Esophagus mucosa (tissue), 1 donor: ENCODE results near the gene HYAL2. TPM values are rescaled to one million over a fixed set of nuclear protein-coding genes. Genes with fewer than 3 reads are reported as not detected.
"Not testable (repeated sequence)": the region's sequence is repeated elsewhere in the genome, so short reads cannot be mapped to it uniquely, and the experiment has no call there.

Experiments
- ATAC-seq: fragments of 200-7000 bp; cut with Tn5 transposase; one replicate; pipeline ENCODE4 v1.9.1; 2020
- total RNA-seq: library from RNA; stranded (reverse); gene quantifications from one replicate; pipeline ENCODE4 v1.2.4, GENCODE V29; 2023
- donor health status: DM: yes; HTN: yes; CAD: no.

HYAL2 gene
- total RNA-seq, 1 donor from 2014 or later = 30.7 TPM

DNA sequence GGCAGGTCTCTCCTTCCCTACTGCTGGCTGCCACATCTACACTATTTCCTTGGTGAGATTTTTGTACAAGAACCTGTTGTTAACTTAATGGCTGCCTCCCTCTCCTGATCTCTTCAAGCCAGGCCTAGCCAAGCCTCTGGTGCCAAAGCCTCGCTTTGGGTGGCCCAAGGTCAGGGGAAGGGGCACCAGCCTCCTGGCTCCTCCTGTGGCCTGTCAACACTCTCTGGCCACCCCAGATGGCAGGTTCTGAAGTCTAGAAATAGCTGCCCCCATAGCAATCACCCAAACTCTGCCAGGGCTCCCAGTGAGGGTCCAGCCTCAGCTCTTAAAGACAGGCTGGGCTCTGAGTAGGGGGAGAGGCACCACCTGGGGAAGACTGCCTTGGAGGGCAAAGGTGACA lies 35.3 kb downstream of the HYAL2 start:
- no peak for ATAC-seq

DNA sequence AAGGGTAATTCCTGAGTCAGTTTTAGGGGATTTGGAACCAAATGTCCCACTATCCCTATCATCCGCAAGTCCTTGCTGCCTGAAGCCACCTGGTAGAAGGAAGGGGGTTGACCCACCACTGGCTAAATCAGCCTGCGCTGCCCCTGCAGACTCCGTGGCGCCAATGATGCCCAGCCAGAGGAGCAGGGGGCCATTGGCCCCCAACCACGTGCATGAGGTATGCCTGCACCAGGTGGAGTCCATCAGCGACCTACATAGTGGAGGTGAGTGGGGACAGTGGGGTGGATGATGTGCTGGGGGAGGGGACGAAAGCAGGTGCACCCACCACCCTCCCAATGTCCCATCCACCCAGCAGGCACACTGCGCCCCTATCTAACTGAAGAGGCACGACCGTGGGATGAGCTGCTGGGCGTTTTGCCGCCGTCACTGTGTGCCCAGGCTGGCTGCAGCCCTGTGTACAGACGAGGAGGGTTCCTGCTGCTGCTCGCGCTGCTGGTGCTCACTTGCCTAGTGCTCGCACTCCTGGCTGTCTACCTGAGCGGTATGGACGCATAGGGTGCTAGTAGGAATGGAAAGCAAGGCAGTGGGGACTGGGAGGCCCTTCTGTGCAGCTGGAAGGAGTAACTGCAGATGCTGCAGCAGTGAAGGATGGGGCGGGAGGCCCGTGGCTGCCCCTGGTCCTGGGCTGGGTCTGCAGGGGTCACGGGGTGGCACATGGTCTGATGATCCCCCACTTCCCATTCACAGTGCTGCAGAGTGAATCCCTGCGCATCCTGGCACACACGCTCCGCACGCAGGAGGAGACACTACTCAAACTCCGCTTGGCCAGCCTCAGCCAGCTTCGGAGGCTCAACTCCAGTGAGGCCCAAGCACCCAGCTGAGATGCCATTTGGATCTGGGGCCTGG lies 36.0 kb downstream of the HYAL2 start:
- peak; percentile 2 for ATAC-seq

- not testable (repeated sequence) for ATAC-seq
Measured at GRCh38 chr3:50284121-50284520, 38.4 kb downstream of the HYAL2 start.

DNA sequence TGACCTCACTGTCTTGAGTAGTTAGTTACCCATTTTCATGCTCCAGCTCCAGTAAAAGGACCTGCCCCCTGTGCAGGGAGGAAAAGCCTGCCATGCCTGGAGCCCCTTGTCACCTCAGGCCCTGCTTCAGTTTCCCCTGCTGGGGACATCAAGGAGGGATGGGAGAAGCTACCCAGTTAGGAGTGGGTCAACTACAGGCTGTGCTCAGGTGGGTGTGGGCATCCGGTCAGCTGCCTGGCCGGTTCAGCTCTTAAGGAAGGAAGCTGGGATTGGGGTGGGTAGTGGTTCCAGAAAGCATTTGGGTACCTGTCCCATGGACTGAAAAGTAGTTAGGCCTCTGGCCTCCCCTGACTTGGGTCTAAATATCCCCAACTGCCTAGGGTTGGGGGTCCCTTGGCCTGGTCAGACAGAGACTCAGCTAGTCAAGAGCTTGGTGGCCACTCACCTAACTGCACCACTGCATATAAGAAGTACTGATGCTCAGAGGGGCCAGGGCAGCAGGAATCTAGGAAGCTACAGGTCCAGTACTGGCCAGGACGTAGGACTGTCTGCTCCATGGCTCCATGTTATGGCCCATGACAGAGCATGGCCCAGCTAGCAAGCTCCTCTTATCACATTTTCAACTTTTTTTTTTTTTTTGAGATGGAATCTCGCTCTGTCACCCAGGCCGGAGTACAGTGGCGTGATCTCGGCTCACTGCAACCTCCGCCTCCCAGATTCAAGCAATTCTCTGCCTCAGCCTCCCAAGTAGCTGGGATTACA lies 43.1 kb downstream of the HYAL2 start:
- no peak for ATAC-seq

GRCh38 chr3:50278880-50279224 lies 43.7 kb downstream of the HYAL2 start, which contains the start of gene LSMEM2:
TSS of gene LSMEM2 (plus strand) at chr3:50279087. CDS start at chr3:50279114, 27 bp downstream.
- ATAC-seq = no peak

DNA sequence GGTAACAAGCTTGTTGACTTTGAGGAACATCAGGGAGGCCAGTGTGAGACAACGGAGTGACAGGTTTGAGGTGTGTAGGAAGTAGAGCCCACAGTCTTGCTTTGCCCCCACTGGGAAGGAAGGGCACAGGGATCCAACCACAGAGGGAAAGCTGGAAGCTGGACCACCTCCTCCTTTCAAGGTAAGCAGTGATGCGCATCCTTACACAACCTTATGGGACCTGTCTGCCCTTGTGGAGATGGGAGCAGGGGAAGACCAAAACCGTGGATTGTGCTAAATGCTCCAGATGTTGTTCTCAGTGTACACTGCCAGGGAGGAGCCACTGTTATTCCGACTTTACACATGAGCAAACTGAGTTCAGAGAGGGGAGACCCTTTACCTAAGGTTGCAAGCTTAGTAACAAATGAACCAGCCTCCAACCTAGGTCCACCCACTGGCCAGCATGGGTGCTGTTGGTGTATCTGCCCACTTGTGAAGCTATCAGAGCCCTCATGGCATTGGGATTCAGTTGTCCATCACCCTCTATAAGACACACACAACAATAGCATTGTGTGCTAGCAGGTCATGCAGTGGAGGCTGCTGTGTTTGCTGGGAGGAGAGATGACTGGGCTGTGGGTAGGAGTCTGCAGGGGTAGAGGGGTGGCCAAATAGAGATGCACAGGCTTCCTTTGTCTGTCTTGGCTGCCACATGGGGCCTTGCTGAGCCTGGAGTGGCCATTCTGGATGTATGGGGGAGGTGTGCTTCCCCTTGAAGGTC lies 44.2 kb downstream of the HYAL2 start:
- no peak for ATAC-seq

GRCh38 chr3:50276762-50277101 lies 45.8 kb downstream of the HYAL2 start:
- no peak for ATAC-seq

DNA sequence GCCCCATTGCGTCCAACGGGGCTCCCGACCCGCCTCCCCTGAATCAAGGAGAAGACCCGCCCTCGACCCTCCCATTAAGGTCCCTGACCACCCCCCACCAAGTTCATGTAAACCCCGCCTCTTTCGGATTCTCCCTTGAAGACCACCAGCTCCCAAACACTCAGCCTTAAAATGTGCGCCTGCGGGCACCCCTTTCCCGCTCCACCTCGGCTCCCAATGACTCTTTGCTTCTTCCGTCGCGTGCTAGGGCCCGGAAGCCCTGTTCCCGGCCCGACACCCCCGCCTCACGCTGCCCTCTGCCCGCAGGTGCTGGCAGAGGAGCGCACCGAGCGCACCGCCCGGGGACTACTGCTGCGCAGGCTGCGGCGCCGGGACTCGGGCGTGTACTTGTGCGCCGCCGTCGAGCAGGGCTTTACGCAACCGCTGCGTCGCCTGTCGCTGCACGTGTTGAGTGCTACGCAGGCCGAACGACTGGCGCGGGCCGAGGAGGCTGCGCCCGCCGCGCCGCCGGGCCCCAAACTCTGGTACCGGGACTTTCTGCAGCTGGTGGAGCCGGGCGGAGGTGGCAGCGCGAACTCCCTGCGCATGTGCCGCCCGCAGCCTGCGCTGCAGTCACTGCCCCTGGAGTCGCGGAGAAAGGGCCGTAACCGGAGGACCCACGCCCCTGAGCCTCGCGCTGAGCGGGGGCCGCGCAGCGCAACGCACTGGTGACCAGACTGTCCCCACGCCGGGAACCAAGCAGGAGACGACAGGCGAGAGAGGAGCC lies 46.4 kb downstream of the HYAL2 start:
- no peak for ATAC-seq

- no peak for ATAC-seq
Measured at GRCh38 chr3:50275141-50275995, 47.2 kb downstream of the HYAL2 start.

- peak; percentile 37 for ATAC-seq
Measured at GRCh38 chr3:50274371-50275104, 48.0 kb downstream of the HYAL2 start.

GRCh38 chr3:50273689-50274065 lies 48.9 kb downstream of the HYAL2 start:
- ATAC-seq = no peak

DNA sequence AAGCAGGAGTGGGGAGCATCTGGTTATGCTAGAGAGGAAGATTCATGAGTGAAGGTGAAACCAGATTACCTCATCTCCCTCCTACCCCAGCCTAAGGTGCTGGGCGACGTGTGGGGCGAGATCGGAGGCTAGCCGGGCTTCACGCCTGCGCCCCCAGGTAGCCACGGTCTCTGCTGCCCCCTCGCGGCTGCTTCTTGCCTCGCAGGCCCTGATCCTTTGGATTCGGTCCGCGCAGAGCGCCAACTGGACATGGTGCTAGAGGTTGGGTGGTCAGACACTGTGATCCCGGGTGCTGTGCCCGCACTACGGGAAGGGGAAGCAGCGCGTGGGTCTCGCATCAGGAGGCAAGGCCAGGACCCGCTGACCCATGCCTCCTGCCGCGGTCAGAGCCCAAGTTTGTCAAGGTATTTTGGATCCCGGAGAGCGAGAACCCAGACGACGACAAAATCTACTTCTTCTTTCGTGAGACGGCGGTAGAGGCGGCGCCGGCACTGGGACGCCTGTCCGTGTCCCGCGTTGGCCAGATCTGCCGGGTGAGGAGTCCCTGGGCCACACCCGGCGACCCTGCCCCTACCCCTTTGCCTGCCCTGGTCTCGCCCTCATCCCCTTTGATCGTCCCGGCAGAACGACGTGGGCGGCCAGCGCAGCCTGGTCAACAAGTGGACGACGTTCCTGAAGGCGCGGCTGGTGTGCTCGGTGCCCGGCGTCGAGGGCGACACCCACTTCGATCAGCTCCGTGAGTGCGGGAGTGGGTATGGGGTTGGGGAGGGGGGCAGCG lies 49.4 kb downstream of the HYAL2 start:
- peak; percentile 70 for ATAC-seq

DNA sequence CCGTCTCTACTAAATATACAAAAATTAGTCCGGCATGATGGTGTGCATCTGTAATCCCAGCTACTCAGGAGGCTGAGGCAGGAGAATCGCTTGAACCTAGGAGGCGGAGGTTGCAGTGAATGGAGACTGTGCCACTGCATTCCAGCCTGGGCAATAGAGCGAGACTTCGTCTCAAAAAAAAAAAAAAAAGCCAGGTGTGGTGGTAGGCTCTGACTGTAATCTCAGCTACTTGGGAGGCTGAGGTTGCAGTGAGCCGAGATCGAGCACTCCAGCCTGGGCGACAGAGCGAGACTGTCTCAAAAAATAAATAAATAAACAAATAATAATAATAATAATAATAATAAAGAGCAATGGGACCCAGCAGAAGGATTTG lies 50.0 kb downstream of the HYAL2 start:
- not testable (repeated sequence) for ATAC-seq

GRCh38 chr3:50271314-50271936 lies 51.1 kb downstream of the HYAL2 start:
- ATAC-seq = no peak

- ATAC-seq = no peak
Measured at GRCh38 chr3:50270422-50271224, 51.9 kb downstream of the HYAL2 start.

- peak; percentile 14 for ATAC-seq
Measured at GRCh38 chr3:50269977-50270413, 52.5 kb downstream of the HYAL2 start.

- no peak for ATAC-seq
Measured at GRCh38 chr3:50269460-50269859, 53.1 kb downstream of the HYAL2 start.

DNA sequence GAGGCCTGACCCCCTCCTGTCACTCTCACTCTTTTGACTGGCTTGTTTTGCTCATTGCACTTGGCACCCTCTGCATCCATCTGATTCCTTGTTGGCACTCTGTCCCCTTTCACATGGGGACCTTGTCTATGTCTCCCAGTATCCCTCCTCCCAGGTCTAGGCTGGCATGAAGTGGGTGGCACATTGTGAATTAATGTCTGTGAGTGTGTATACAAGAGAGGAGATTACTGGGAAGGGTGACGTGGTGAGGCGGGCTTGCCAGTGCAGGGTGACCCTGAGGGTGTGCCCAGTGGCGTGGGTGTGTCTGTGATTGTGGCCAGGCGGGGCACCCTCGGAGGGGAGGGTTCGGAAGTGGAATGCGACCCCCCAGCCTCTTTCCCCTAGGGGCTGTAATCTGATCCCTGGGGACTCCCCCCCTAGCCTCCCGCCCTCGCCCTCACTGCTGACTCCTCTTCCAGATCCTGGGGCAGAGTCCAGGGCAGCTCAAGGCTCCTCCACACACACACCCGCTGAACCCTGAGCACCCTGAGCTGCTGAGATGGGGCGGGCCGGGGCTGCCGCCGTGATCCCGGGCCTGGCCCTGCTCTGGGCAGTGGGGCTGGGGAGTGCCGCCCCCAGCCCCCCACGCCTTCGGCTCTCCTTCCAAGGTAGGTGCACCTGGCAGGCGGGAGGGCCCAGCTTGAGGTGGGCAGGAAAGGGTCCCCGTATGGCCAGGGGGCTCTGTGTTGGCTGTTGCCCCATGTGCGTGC lies 53.7 kb downstream of the HYAL2 start, which contains the start of gene SEMA3B:
TSS of gene SEMA3B (plus strand) at position 445 of the 749 bp plus-strand sequence. CDS start at position 539, 94 bp downstream.
- peak; percentile 66 for ATAC-seq
